Hematopoietic multipotent progenitor cell treated with erythropoietin and hydrocortisone succinate and interleukin-3 and kit ligand, for 4 days (in vitro differentiated cells): Measurements from ENCODE around the gene RPP30.
"Not testable (repeated sequence)": the region's sequence is repeated elsewhere in the genome, so short reads cannot be mapped to it uniquely, and the experiment has no call there.

Experiments
- DNase-seq: peaks from one replicate; pipeline ENCODE4 v3.0.0-alpha.2; 2015

Gene RPP30

DNA sequence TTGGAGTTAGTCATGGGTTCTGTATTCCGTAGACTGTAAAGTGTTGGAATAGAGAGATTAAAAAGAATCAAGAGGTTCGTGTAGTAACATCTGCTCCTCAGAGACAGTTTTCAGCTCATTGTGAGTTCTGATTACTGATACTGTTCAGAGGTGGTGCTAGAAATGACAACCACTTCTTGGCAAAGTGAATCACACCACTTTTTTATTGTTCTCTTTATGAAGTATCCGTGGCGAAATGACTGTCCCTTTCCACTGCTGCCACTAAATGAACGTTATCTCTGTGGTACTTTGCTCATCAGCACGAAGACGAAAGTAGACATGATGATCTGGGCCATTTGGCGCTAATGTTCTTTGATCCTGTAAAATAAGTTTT is 860 bp downstream of the RPP30 start:
- DNase-seq = peak; percentile 12

DNA sequence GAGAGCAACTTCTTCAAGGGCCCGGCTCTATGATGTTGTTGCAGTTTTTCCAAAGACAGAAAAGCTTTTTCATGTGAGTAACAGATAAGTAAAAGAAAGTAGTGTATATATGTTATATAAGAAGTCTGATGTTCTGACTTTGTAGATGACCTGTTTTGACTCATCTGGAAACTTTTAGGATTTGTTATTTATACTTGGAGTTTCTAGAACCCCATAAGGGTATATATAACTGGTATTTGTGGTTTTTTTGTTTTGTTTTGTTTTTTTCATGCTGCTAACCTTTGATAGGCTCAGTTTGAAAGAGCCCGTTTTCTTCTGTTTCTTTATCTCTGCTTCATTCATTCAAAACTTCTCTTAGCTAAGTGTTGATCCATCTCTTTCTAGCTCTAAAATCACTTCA is 7.3 kb downstream of the RPP30 start:
- DNase-seq = no peak

DNA sequence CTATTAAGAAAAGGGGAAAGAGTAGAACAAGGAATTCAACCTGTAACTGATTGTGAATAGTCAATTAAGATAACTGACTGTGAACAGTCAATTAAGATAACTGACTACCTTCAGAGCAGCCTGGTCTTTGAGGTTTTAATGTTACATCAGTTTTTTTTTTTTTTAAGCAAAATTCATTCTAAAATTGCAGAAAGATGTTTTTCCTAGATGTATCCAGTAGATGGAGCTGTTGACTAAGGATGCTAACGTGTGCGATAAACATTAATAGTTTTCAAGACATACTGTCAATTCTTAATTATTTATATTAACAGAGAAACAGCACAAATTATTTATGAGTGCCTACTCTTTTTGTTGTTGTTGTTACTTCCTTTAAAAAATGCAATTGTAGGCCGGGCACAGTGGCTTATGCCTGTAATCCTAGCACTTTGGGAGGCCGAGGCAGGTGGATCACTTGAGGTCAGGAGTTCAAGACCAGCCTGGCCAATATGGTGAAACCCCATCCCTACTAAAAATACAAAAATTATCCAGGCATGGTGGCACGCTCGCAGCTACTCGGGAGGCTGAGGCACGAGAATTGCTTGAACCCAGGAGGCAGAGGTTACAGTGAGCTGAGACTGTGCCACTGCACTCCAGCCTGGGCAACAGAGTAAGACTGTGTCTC is 8.4 kb downstream of the RPP30 start:
- DNase-seq = peak; percentile 73

DNA sequence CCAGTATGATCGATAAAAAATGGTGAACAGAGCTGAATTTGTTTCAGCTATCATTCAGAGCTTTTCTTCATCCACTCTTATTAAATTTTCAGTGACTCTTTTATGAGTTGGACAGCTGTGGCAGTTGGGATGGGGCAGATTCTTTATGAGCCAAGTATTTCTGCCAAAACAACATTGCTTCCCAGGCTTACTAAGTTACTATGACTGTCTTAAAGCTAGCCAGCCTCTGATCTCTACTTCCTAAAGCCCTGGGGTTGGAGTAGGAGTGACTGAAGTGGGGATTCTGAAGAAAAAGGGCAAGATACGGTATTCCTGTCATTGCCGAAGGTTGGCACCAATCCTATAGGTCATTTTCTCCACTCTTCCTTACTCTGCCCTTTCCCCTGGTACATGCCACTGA is 12.7 kb downstream of the RPP30 start:
- DNase-seq = no peak

DNA sequence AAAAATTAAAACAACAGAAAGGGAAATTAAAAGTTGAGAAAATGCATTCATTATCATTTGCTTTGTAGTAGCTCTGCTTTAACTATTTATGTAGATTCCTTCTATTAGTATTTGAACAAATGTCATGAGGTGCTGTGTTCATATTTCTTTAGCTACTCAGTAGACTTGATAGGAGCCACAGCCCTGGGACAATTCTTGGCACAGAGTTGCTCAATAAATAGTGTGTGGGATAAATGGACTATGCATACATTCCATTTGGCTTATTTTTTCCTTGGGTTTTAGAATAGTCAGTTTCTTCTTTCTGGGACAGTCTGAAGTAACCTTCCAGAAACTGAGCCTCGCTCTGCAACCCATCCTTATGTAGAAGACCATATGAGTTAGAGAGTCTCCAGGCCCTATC is 13.4 kb downstream of the RPP30 start:
- DNase-seq = no peak

DNA sequence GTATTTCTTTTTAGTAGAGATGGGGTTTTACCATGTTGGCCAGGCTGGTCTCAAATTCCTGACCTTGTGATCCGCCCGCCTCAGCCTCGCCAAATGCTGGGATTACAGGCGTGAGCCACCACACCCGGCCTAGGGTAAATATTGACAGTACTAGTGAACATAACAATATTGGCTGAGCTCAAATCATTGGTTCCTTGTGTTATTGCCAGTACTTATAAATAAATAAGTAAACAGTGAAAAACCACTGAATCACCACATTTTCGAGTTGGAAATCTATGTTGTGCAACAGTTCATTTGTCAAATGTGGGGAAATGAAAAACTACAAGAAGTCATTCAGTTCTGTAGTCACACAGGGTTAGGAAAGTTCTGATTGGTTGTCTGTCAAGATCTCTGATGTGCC is 15.8 kb downstream of the RPP30 start:
- DNase-seq = no peak

DNA sequence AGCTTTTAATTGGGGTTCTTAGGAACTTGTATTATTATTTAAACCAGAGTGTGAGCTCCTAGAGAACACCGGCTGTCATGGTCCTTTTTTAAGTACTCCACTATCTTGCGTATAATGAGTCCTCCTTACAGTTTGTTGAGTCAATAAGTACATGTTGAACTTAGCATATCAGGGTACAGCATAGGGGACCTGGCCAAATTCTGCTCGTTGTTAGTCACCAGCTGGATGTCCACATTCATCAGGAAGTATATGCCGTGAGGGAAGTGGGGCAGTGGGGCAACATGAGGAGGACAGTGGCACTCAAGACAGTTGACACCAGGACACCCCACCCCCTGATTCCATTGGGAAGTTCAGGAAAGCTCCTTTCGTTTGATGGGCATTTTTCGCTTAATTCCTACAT is 16.6 kb downstream of the RPP30 start:
- no peak for DNase-seq

DNA sequence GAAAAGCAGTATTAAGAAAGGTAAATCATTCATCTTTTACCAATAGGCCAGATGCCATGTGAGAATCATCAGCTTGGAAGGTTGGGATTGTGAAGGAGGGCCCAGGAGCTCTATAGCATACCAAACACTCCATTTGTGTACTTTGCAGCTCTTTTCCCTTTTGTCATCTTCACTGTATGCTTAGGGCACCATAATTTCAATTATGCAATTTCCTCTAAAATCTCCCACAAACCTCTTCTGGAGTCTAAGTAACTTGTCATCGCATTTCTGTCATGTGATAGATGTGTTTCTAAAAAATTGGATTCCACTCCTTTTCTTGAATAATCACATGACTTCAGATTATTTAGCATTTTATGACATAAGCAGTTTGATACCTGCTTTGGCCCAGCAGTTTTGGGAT is 17.9 kb downstream of the RPP30 start:
- peak; percentile 15 for DNase-seq

DNA sequence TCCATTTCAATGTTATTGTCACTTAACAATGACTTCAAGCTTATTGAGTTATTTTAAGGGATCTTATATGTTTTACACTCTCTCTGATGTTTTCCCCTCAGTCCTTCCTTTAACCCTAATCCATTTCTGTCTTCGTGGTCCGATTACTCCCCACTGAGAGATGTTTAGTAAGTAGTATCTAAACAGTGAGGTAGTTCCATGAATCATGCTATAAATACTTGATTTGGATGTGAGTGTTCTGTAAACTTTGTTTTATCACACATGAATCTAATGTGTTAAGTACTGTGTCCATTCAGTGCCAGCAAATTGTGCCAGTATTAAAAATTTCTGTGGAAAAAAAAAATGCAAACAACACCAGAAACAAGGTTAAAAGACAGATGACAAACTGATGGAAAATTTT is 18.6 kb downstream of the RPP30 start:
- no peak for DNase-seq

DNA sequence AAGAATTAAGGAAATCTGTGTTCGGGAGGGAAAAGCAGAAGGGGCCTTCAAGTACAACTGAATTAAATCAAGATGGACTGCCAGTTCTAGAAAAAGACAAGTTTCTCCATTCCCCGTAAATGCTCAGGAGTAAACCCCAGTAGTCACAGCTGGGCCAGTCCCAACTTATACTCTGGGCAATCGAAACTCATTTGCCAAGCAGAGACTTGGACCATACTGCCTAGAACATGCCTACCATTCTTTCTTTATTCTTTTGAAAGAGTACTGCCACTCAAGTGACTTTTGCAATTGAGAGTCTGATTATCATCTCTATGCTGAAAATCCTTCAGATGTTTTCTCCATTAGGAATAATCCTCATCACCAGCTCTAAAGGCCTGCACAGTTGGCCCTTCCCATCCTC is 21.4 kb downstream of the RPP30 start:
- no peak for DNase-seq

DNA sequence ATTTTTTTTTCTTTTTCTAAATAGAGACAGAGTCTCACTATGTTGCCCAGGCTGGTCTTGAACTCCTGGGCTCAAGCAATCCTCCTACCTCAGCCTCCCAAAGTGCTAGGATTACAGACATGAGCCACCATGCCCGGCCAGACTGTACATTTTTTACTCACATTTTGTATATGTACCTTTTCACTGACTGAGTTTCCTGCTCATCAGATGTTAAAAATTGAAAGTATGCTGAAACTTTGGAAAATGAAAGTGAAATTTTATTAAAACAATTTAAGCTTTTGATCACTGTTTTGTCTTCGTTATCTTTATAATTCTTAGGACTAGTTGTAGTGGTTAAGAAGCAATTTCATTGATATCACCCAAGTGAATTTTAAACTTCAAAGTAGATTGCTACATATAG is 25.1 kb downstream of the RPP30 start:
- not testable (repeated sequence) for DNase-seq

DNA sequence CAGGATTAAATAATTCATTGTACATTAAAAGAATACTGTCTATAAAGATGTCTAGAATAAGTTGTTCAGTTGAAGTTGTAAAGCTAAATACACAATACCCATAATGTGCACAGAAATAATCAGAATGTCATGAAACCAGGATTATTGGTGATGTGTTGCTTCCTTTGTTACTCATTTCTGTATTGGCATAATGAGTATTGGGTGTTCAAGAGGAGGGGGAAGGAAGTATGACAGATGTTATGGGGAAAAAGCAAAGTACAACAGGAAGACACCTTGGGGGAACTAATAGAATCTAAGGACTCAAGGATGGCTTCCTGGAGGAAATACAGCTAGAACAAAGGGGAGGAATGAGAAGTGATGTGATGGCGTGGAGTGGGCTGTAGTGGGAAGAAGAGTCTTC is 34.2 kb downstream of the RPP30 start:
- no peak for DNase-seq

DNA sequence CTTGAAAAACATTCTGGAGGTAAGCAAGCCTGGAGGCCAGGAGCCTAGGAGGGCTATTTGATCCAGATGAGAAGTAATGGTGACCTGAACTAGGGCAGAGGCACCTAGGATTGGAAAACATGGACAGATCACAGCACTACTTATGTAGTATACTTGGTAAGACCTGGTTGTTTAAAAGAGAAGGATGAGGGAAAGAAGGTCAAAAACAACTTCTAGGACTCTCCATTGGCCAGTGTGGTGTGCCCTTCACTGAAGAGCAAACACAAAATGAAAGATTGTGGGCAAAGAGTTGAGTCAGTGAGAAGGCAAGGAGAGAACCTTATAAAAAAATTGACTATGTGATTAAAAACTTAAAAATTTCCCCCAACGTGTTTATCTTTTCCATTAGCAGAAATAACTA is 34.8 kb downstream of the RPP30 start:
- no peak for DNase-seq

DNA sequence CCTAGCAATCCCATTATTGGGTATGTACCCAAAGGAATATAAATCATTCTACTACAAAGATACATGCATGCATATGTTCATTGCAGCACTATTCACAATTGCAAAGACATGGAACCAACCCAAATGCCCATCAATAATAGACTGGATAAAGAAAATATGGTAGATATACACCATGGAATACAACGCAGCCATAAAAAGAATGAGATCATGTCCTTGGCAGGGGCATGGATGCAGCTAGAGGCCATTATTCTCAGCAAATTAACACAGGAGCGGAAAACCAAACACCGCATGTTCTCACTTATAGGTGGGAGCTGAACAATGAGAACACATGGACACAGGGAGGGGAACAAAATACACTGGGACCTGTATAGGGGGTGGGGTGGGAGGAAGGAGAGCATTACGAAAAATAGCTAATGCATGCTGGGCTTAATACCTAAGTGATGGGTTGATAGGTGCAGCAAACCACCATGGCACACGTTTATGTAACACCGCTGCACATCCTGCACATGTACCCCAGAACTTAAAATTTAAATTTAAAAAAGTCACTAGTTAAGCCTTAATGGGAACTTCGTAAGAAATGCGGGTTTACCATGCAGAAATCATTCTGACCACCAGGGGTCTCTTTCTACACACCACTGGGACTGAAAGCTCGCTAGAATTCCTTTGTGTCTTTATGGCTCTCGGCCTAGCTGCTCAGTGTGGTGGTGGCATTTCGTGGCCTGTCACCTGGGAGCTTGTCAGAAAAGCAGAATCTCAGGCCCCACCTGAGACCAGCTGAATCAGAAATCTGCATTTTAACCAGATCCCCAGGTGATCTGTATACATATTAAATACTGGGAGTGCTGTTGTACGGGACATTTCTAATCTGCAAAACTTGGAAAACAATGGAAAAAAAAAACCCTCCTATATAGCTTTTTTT is 39.6 kb downstream of the RPP30 start:
- peak; percentile 86 for DNase-seq

DNA sequence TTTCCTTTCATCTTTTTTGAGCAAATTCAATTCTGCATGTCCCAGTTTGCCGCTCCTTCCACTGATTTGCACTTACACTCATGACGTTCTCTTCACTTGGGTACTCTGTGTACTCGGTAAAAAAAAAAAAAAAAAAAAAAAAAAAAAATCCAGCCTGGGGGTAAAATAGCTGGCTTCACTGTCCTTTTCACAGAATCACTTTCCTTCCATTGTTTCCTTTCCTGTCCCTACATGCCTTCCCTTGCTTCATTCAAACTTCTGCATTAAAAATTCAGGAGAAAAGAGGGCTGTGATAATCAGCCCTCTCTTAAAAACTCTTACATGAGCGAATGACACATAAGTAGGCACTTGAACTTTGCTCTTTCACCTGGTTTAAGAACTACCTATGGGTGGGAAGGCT is 40.4 kb downstream of the RPP30 start:
- DNase-seq = no peak

DNA sequence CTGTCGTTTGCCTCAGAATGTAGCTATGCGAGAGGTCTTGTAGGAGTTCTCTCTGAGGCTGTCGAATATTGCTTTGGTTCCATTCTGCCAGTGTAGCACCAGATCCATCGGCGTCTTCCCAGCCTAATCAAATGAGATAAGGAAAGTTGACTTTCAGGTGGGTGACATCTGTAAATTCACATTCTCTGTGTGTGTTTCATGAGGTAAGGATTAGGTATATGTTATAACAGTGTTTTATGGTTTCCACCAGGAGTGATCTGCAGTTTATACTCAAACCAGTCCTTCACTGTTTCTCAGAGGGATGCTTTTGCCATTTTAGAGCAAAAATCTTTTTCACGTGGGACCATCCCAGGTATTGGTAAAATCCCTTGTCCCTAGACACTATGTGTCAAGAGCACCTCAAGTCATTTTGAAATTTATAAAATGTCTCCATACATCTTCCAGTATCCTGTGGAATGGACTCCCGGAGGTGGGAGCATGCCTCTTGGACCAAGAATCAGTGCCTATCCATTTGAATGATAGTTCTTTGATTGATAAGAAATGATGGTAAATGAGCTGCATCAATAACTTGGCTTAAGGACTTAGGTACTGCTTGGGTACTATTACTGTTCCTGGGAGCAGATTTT is 41.2 kb downstream of the RPP30 start:
- DNase-seq = no peak

DNA sequence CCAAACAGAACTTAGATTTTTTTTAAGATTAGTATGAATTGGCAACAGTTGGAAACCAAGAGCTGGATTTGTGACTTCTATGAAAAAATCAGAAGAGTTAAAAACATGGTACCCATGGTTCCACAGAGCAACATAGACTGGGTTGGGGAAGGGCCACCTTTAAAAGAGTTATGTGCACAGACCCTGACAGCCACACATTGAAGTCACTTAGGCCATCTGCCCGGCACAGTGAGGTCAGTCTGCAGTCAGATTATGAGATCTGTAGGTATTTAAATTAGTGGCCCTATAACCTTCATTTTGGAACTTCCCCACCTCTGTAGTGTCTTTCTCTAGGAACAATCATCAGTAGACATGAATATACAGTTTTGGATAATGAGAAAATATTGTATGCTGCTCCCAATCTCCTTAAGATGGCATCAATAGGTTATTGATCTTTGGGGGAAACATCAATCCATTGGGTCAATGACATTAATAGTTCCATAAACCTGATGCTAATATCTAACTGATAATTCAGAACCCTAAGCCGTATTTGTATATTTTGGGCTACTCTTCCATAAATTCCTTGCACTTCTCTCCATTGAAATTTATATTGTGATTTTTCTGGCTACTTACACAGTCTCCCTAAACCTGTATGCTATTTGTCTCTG is 42.1 kb downstream of the RPP30 start:
- DNase-seq = no peak

DNA sequence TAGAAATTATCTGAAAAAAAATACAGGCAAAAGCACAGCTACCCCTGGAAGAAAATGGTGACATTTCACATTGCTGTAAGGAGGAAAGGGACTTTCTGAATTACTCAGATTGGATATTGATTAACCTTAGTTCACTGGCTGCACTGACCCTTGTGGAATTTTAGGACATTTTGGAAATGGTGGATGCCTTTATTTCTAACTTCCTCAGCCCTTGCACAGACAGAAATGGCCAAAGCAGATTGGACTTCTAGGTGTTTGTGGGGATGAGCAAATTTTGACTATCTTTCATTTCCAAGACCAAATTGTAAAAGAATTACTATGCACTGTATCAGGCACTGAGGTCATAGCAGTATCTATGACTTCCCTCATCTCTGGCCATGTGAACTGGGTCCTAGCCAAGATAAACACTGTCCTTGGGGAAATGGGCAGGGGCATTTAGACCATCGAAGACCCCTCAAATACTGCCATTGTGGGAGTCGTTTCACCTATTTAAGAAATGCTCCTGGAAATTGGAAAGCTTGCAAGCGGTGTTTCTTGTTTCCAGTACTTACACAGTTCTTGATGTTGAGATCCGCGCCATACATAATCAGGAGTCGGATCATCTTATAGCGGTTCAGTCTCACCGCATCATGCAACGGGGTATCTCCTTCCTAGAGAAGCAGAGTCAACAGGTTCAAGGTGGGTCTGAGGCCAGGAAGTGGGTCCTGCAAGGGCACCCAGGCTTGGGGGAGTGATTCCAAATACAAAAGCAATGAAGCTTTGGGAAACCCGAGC is 43.4 kb downstream of the RPP30 start:
- no peak for DNase-seq

DNA sequence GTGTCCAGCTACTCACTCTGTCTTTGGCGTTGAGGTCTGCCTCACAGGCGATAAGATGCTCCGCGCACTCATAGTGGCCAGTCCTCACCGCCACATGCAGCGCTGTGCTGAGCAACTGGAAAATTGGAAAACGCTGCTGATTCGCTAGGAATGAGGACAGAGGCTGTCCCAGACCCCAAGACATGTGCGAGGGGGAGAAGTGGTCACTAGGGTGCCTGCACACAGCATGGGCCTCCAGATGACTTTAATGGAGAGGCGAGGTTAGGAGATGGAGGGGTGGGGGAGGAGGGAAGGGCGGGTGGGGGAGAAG is 43.9 kb downstream of the RPP30 start:
- no peak for DNase-seq

DNA sequence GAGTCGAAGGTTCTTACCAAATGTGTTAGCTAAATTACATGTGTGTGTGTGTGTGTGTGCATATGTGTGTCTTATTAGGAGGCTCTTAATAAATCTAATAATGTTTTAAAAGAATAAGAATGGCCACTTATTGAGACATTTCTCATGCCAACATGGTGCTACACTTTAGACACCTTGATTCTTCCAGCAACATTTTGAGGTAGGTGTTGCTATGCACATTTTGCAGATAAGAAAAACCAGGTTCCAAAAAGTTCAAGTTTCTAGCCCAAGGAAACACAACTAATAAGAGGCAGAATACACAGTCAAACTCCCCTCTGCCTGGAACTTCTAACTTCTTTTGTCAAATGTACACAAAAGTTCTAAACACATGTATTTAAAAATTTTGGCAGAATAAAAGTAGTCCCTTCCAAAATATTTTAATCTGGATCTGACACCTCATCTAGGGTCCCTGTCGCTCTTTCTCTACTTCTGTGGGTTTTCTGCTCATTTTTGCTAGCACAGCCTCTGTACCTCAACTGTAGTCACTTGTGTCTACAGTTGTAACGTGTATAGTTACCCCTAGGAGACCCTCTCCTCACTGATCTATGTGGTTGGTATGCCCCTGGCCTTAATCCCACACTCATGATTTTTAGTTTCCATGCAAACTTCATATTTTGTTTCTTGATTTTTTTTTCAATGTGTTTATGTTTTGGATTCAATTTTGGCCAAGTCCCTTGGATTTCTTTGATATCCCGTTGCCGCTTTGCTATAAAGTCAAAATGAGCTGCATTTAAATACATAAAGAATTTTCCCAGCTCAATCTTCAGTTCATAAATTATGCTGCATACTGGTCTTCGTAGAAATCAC is 44.8 kb downstream of the RPP30 start:
- no peak for DNase-seq

DNA sequence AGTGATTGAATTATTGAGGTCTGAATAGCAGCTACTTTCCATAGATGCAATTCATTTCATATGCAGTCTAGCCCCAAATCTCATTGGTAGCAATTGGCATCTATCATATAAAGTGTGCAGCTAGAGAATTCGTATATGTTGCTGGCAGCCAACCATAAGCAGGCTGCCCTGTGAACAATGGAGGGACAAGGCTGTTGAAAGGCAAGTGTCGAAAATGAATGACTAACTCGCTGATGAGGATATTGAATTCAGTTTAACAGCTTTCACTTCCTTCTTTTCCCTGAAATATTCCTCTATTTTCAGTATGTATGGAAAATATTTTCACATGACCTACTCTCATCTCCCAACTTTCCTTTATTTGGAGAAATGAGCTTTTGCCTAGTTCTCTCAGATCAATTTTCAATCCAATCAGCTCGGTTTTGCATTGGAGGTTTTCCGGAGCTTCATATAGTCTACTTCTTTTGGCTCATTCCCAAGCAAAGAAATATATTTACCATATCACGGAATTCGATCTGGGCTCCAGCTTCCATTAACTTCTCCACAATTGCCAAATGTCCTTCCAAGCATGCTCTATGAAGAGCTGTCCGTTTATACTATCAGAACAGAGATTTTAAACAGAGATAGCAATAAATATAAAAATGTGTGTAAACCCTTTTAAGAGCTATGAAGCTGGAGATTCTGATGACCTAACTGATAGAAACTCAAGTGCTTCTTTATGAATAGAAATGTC is 45.6 kb downstream of the RPP30 start:
- no peak for DNase-seq
